DND-41 (cell line): ENCODE data around the gene SLC6A12.

ENCODE experiments used
- EZH2 ChIP-seq: IDR thresholded peaks from 3 replicates; pipeline ENCODE4 v1.6.1; 2012; ENCODE audit warnings: borderline replicate concordance, low read depth, mild to moderate bottlenecking, moderate library complexity, low read length, inconsistent platforms; ENCODE audit not compliant: severe bottlenecking
- TF ChIP-seq, protein P1 (sequence below): IDR thresholded peaks from 2 replicates; pipeline ENCODE4 v1.5.1; 2012; ENCODE audit warnings: borderline replicate concordance, low read length, moderate library complexity, mild to moderate bottlenecking; ENCODE audit not compliant: poor library complexity, severe bottlenecking; ENCODE audit errors: extremely low read depth

- no peak for TF ChIP-seq EZH2
- TF ChIP-seq, protein P1, sequence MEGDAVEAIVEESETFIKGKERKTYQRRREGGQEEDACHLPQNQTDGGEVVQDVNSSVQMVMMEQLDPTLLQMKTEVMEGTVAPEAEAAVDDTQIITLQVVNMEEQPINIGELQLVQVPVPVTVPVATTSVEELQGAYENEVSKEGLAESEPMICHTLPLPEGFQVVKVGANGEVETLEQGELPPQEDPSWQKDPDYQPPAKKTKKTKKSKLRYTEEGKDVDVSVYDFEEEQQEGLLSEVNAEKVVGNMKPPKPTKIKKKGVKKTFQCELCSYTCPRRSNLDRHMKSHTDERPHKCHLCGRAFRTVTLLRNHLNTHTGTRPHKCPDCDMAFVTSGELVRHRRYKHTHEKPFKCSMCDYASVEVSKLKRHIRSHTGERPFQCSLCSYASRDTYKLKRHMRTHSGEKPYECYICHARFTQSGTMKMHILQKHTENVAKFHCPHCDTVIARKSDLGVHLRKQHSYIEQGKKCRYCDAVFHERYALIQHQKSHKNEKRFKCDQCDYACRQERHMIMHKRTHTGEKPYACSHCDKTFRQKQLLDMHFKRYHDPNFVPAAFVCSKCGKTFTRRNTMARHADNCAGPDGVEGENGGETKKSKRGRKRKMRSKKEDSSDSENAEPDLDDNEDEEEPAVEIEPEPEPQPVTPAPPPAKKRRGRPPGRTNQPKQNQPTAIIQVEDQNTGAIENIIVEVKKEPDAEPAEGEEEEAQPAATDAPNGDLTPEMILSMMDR: no peak
These were observed 13.4 kb upstream of the SLC6A12 start for GRCh38 chr12:227286-227915.
